HG02759 (cell line): ENCODE measurements around the gene GPRC5D.

Experiments
- ATAC-seq: cut with Tn5 transposase; IDR thresholded peaks from one replicate; pipeline ENCODE4 v1.9.1; 2021; ENCODE audit warnings: mild to moderate bottlenecking, moderate library complexity; ENCODE audit not compliant: unreplicated experiment

GPRC5D gene

GRCh38 chr12:12979731-12980259 lies 27.8 kb upstream of the GPRC5D start:
- ATAC-seq, result no peak

GRCh38 chr12:12979126-12979525 lies 27.2 kb upstream of the GPRC5D start:
- ATAC-seq, result no peak

GRCh38 chr12:12977231-12977630 lies 25.3 kb upstream of the GPRC5D start:
- ATAC-seq, result no peak

- no peak for ATAC-seq
These were observed 24.4 kb upstream of the GPRC5D start for GRCh38 chr12:12976366-12976765.

GRCh38 chr12:12975322-12976077 lies 23.5 kb upstream of the GPRC5D start:
- ATAC-seq, result no peak

- ATAC-seq, result no peak
These were observed 22.2 kb upstream of the GPRC5D start for GRCh38 chr12:12974211-12974610.

GRCh38 chr12:12973019-12973418 lies 21.0 kb upstream of the GPRC5D start:
- no peak for ATAC-seq

GRCh38 chr12:12965836-12966235 lies 13.9 kb upstream of the GPRC5D start:
- ATAC-seq, result no peak

- no peak for ATAC-seq
These were observed 12.3 kb upstream of the GPRC5D start for GRCh38 chr12:12964255-12964654.

GRCh38 chr12:12960639-12961209 lies 8.8 kb upstream of the GPRC5D start:
- ATAC-seq, result no peak

GRCh38 chr12:12958886-12959285 lies 6.9 kb upstream of the GPRC5D start:
- ATAC-seq, result no peak

GRCh38 chr12:12954878-12955625 lies 3.1 kb upstream of the GPRC5D start:
- no peak for ATAC-seq

GRCh38 chr12:12954356-12954755 lies 2.4 kb upstream of the GPRC5D start:
- ATAC-seq, result no peak

- ATAC-seq, result no peak
These were observed 466 bp downstream of the GPRC5D start for GRCh38 chr12:12951504-12951903.

GRCh38 chr12:12947902-12948301 lies 4.1 kb downstream of the GPRC5D start:
- ATAC-seq, result no peak

- ATAC-seq, result no peak
These were observed 5.1 kb downstream of the GPRC5D start for GRCh38 chr12:12946686-12947355.

GRCh38 chr12:12945591-12945990 lies 6.4 kb downstream of the GPRC5D start:
- no peak for ATAC-seq

- ATAC-seq, result no peak
These were observed 8.2 kb downstream of the GPRC5D start for GRCh38 chr12:12943586-12944260.

- ATAC-seq, result no peak
These were observed 10.3 kb downstream of the GPRC5D start for GRCh38 chr12:12941450-12942350.

- ATAC-seq, result no peak
These were observed 12.1 kb downstream of the GPRC5D start for GRCh38 chr12:12939888-12940287.
